ENCODE results near the gene WSCD1. TPM values are rescaled to one million over a fixed set of nuclear protein-coding genes. Genes with fewer than 3 reads are reported as not detected.

The WSCD1 gene
- total and polyA plus RNA-seq, 2 of the 4 experiments (the other 2 are of a cell fraction) = 0.07 TPM; not detected in 1

GRCh38 chr17:6072157-6072556, 2.0 kb downstream of the WSCD1 start:
- no peaks in the 10 kb centered on the region for H3K4me1 ChIP-seq (ENCODE audit: control insufficient read depth, insufficient read depth, low read length)

More at GRCh38 chr17:6072157-6072556, 2.0 kb downstream of the WSCD1 start:
- TF ChIP-seq CTCF (conservative IDR thresholded peaks at IDR 0.05; ENCODE audit: low read depth, low read length) (no peak), MAFK (IDR thresholded peaks at IDR 0.05; ENCODE audit: low read depth, low read length) (no peak), FOS (IDR thresholded peaks at IDR 0.05; ENCODE audit: low read depth, low read length) (no peak), SMC3 (IDR thresholded peaks at IDR 0.05; ENCODE audit: low read depth, low read length) (no peak), RAD21 (IDR thresholded peaks at IDR 0.05; ENCODE audit: low read length) (no peak), BHLHE40 (IDR thresholded peaks at IDR 0.05; ENCODE audit: low read depth, low read length) (no peak), POLR2A (IDR thresholded peaks at IDR 0.05; ENCODE audit: low read depth, low read length) (no peak), MXI1 (IDR thresholded peaks at IDR 0.05; ENCODE audit: borderline replicate concordance, low read depth, low read length) (no peak), MAZ (IDR thresholded peaks at IDR 0.05; ENCODE audit: borderline replicate concordance, low read depth, low read length) (no peak), NFE2L2 (IDR thresholded peaks at IDR 0.05; ENCODE audit: low read depth, low read length) (no peak), RCOR1 (IDR thresholded peaks at IDR 0.05; ENCODE audit: insufficient replicate concordance, low read length) (no peak), ELK1 (IDR thresholded peaks at IDR 0.05; ENCODE audit: borderline replicate concordance, low read depth, low read length) (no peak), CEBPB (IDR thresholded peaks at IDR 0.05; ENCODE audit: low read depth, low read length) (no peak)
- ChIA-PET POLR2A (ENCODE audit: unreplicated experiment) (no interaction called here), CTCF (no interaction called here)
- no peak overlapping the region for H3K23ac ChIP-seq (ENCODE audit: low read depth, low read length)
- H4K5ac ChIP-seq (ENCODE audit: low read depth, low read length) = no peak overlapping the region
- no peak overlapping the region for H2BK20ac ChIP-seq (ENCODE audit: low read depth, low read length)
- H2BK120ac ChIP-seq (ENCODE audit: low read depth, low read length) = no peak overlapping the region
- in situ Hi-C loops (cut with MboI; ENCODE audit: low sequenced_read_pairs) = no loop called here
- H4K91ac ChIP-seq (ENCODE audit: insufficient read depth, low read depth, low read length) = no peak overlapping the region
- H3K9me1 ChIP-seq (ENCODE audit: insufficient read depth, low read length) = no peaks in the 10 kb centered on the region
- H3K4me3 ChIP-seq (ENCODE audit: insufficient read depth, low read depth, low read length) = no peak overlapping the region
- no peak overlapping the region for H2AFZ ChIP-seq (replicated peaks; ENCODE audit: low read length, poor library complexity)
- intact Hi-C loops (cut with micrococcal nuclease) = loop anchor here (5.0 to 10.0 kb wide), 2 partner anchors 63 to 480 kb away; no protein-coding TSS in a partner anchor
- no peaks in the 10 kb centered on the region for H3K79me1 ChIP-seq (ENCODE audit: low read depth in 1 of 2, low read length in 2 of 2)
- H3K4ac ChIP-seq (ENCODE audit: low read depth, low read length) = no peak overlapping the region
- BruUV-seq (replicated peaks) = no TSS peak
- no CpG with 5 or more reads among the region's 3 CpGs for WGBS, 2 experiments (ENCODE audit: extremely low coverage in 2 of 2, insufficient read length in 1 of 2)
- no peak overlapping the region for H4K8ac ChIP-seq (ENCODE audit: low read depth in 2 of 2, low read length in 2 of 2)
- H3K4me2 ChIP-seq (ENCODE audit: low read depth, low read length) = no peak overlapping the region
- H3K18ac ChIP-seq (ENCODE audit: low read depth, low read length) = no peak overlapping the region
- H3K27ac ChIP-seq (ENCODE audit: insufficient read depth, low read length) = no peak overlapping the region
- H3K9ac ChIP-seq (ENCODE audit: low read depth, low read length) = no peak overlapping the region
- ATAC-seq (ENCODE audit: low read depth) = no peak
- dilution Hi-C loops (cut with HindIII; ENCODE audit: low sequenced_read_pairs, unreplicated experiment) = no loop called here
- H2BK15ac ChIP-seq (ENCODE audit: low read depth, low read length) = no peak overlapping the region
- H3K27me3 ChIP-seq (ENCODE audit: control insufficient read depth, insufficient read depth, low read length) = peaks cover 22% of the 10 kb centered on the region
- H3K14ac ChIP-seq (replicated peaks; ENCODE audit: low read depth, low read length) = no peak overlapping the region
- no peak overlapping the region for H3K56ac ChIP-seq (ENCODE audit: extremely low read depth, insufficient read depth, low read length)
- no peaks in the 10 kb centered on the region; the same call in 1 of the 2 replicates for H3K9me3 ChIP-seq (ENCODE audit: control insufficient read depth, insufficient read depth, low read length)
- no peaks in the 10 kb centered on the region for H3K36me3 ChIP-seq (ENCODE audit: control insufficient read depth, insufficient read depth, low read length)
- DNase-seq = no peak
- H2AK9ac ChIP-seq (replicated peaks; ENCODE audit: low read depth, low read length, poor library complexity) = no peak overlapping the region
- H4K20me1 ChIP-seq (ENCODE audit: insufficient read depth, low read length) = no peaks in the 10 kb centered on the region
- H2BK5ac ChIP-seq (ENCODE audit: low read depth, low read length, poor library complexity, severe bottlenecking) = no peak overlapping the region
- H2AK5ac ChIP-seq (ENCODE audit: low read depth, low read length) = no peak overlapping the region

Measured in IMR-90 (cell line).